Measurements from ENCODE around the gene ARNT2. TPM values are rescaled to one million over a fixed set of nuclear protein-coding genes. Genes with fewer than 3 reads are reported as not detected.

Gene ARNT2
- total RNA-seq, 1 donor: 20.7 TPM

GRCh38 chr15:80561500-80561899, 157.3 kb downstream of the ARNT2 start:
- no peak for TF ChIP-seq CTCF (IDR thresholded peaks at IDR 0.05; ENCODE audit: insufficient read depth, low read depth, low read length)
- H3K4me3 ChIP-seq (ENCODE audit: low read depth, low read length): no peak overlapping the region
- DNase-seq (ENCODE audit: low read depth): peak; percentile 37

- no peak for DNase-seq (ENCODE audit: low read depth)
- no peak for TF ChIP-seq CTCF (IDR thresholded peaks at IDR 0.05; ENCODE audit: insufficient read depth, low read depth, low read length)
- no peak overlapping the region for H3K4me3 ChIP-seq (ENCODE audit: low read depth, low read length)
These were observed 157.9 kb downstream of the ARNT2 start for GRCh38 chr15:80562033-80562432.

GRCh38 chr15:80562846-80563245, 158.7 kb downstream of the ARNT2 start:
- no peak overlapping the region for H3K4me3 ChIP-seq (ENCODE audit: low read depth, low read length)
- DNase-seq (ENCODE audit: low read depth): no peak
- TF ChIP-seq CTCF (IDR thresholded peaks at IDR 0.05; ENCODE audit: insufficient read depth, low read depth, low read length): no peak

GRCh38 chr15:80563372-80563997, 159.3 kb downstream of the ARNT2 start:
- DNase-seq (ENCODE audit: low read depth): no peak
- no peak for TF ChIP-seq CTCF (IDR thresholded peaks at IDR 0.05; ENCODE audit: insufficient read depth, low read depth, low read length)
- H3K4me3 ChIP-seq (ENCODE audit: low read depth, low read length): no peak overlapping the region

- TF ChIP-seq CTCF (IDR thresholded peaks at IDR 0.05; ENCODE audit: insufficient read depth, low read depth, low read length): no peak
- DNase-seq (ENCODE audit: low read depth): no peak
- no peak overlapping the region for H3K4me3 ChIP-seq (ENCODE audit: low read depth, low read length)
These were observed 159.9 kb downstream of the ARNT2 start for GRCh38 chr15:80564056-80564455.

GRCh38 chr15:80565398-80565797, 161.2 kb downstream of the ARNT2 start:
- TF ChIP-seq CTCF (IDR thresholded peaks at IDR 0.05; ENCODE audit: insufficient read depth, low read depth, low read length): no peak
- peak; percentile 71 for DNase-seq (ENCODE audit: low read depth)
- H3K4me3 ChIP-seq (ENCODE audit: low read depth, low read length): no peak overlapping the region

- no peak for TF ChIP-seq CTCF (IDR thresholded peaks at IDR 0.05; ENCODE audit: insufficient read depth, low read depth, low read length)
- no peak for DNase-seq (ENCODE audit: low read depth)
- H3K4me3 ChIP-seq (ENCODE audit: low read depth, low read length): no peak overlapping the region
These were observed 161.8 kb downstream of the ARNT2 start for GRCh38 chr15:80565988-80566387.
